SH-SY5Y (cell line): ENCODE measurements around the gene SLC44A2.

Experiments
- GATA2 ChIP-seq: IDR thresholded peaks from 2 replicates; pipeline ENCODE4 v1.6.1; 2011; ENCODE audit warnings: mild to moderate bottlenecking, low read depth, low read length
- GATA3 ChIP-seq: IDR thresholded peaks from 2 replicates; pipeline ENCODE4 v1.6.1; 2011; ENCODE audit warnings: low read depth, mild to moderate bottlenecking, low read length, moderate library complexity

- TF ChIP-seq GATA2 (no peak), GATA3 (no peak)
Measured at GRCh38 chr19:10603084-10603872, 22.1 kb upstream of the SLC44A2 start.
